K562 (cell line): ENCODE measurements around the gene PIGL. TPM values are rescaled to one million over a fixed set of nuclear protein-coding genes. Genes with fewer than 3 reads are reported as not detected.

Source experiments
- ARID1B ChIP-seq: fragments of 450-650 bp; IDR thresholded peaks from 2 replicates; pipeline ENCODE4 v1.6.1; 2016; ENCODE audit warnings: antibody characterized with exemption, mild to moderate bottlenecking, inconsistent platforms
- BRD4 ChIP-seq: fragments of 200-600 bp; sonication (generic); IDR thresholded peaks from 2 replicates; pipeline ENCODE4 v1.6.1; 2017; ENCODE audit warnings: inconsistent platforms
- CCNT2 ChIP-seq: IDR thresholded peaks from 2 replicates; pipeline ENCODE4 v1.6.1; 2011; ENCODE audit warnings: borderline replicate concordance, low read depth, mild to moderate bottlenecking, moderate library complexity, mixed read lengths, low read length; ENCODE audit not compliant: insufficient read length; ENCODE audit errors: extremely low read depth
- E2F6 ChIP-seq, 2 experiments: IDR thresholded peaks; 2 replicates each; pipeline ENCODE4 v1.6.1; 2011; ENCODE audit warnings: borderline replicate concordance in 1 of 2, control low read depth in 1 of 2, low read depth in 1 of 2, low read length in 1 of 2, mild to moderate bottlenecking in 1 of 2, mixed read lengths in 1 of 2, moderate library complexity in 1 of 2; ENCODE audit not compliant: insufficient read depth in 1 of 2, insufficient read length in 1 of 2, poor library complexity in 1 of 2, severe bottlenecking in 1 of 2; ENCODE audit errors: extremely low read depth in 1 of 2
- HMBOX1 ChIP-seq: sonication (generic); IDR thresholded peaks from 2 replicates; pipeline ENCODE4 v1.6.1; 2016
- HNRNPH1 ChIP-seq: fragments of 200-400 bp; formaldehyde crosslinking; optimal IDR thresholded peaks from 2 replicates; pipeline ENCODE3; 2017; ENCODE audit warnings: low read depth, mild to moderate bottlenecking, low read length, moderate library complexity
- MTA2 ChIP-seq: fragments of 450-650 bp; IDR thresholded peaks from 2 replicates; pipeline ENCODE4 v1.6.1; 2016; ENCODE audit warnings: low read depth
- NFRKB ChIP-seq: fragments of 450-650 bp; IDR thresholded peaks from 2 replicates; pipeline ENCODE4 v1.6.1; 2016; ENCODE audit warnings: low read depth
- PCBP2 ChIP-seq: fragments of 200-400 bp; formaldehyde crosslinking; IDR thresholded peaks from 2 replicates; pipeline ENCODE4 v1.6.1; 2018; ENCODE audit warnings: low read length, low read depth, mild to moderate bottlenecking, moderate library complexity; ENCODE audit not compliant: poor library complexity, severe bottlenecking
- PRMT5 ChIP-seq: sonication (generic); formaldehyde crosslinking; IDR thresholded peaks from 2 replicates; pipeline ENCODE4 v1.5.0; 2020; ENCODE audit warnings: missing genetic modification reagents
- RBM25 ChIP-seq: fragments of 200-400 bp; formaldehyde crosslinking; IDR thresholded peaks from 2 replicates; pipeline ENCODE4 v1.6.1; 2018; ENCODE audit warnings: low read length, low read depth, moderate library complexity; ENCODE audit not compliant: severe bottlenecking
- REST ChIP-seq, 2 experiments: fragments of 450-650 bp; formaldehyde crosslinking in 1 of 2; IDR thresholded peaks; 2 replicates each; pipeline versions ENCODE4 v1.4.0 to v1.6.1; 2014 to 2020; ENCODE audit warnings: mild to moderate bottlenecking in 2 of 2, borderline replicate concordance in 1 of 2, low read depth in 1 of 2
- STAT5B ChIP-seq: fragments of 250-450 bp; sonication (Bioruptor Pico); IDR thresholded peaks from 2 replicates; pipeline ENCODE4 v1.8.0; 2021; ENCODE audit warnings: mild to moderate bottlenecking, inconsistent platforms
- TFAP4 ChIP-seq: sonication (generic); formaldehyde crosslinking; IDR thresholded peaks from 2 replicates; pipeline ENCODE4 v1.8.0; 2022; ENCODE audit warnings: missing genetic modification reagents, mild to moderate bottlenecking, moderate library complexity, borderline replicate concordance
- ZNF75A ChIP-seq: fragments of 450-650 bp; formaldehyde crosslinking; IDR thresholded peaks from 2 replicates; pipeline ENCODE4 v1.4.0; 2020; ENCODE audit warnings: mild to moderate bottlenecking
- polyA plus RNA-seq, 8 experiments: library from polyadenylated mRNA; depleted of rRNA in 4 of 8; stranded (reverse) in 5 of 8; unstranded in 3 of 8; fragments of >200 nt; fragmentation: Nextera tagmentation in 2 of 8; fragmentation: Illumina TruSeq in 1 of 8; extraction: Ambion mirVana in 2 of 8; extraction: Trizol in 1 of 8; gene quantifications; 2 replicates each; pipeline versions ENCODE4 v1.2.1 to v1.2.3, GENCODE V29; 2011 to 2014; ENCODE audit warnings: inconsistent platforms in 1 of 8, missing spikeins in 1 of 8
- total RNA-seq, 7 experiments: library from RNA; depleted of rRNA in 6 of 7; stranded (reverse); fragments of >200 nt in 6 of 7; fragmentation: Illumina TruSeq in 2 of 7; extraction: Trizol in 2 of 7; gene quantifications; 2 replicates each; pipeline versions ENCODE4 v1.2.1 to v1.2.3, GENCODE V29; 2011 to 2021; ENCODE audit warnings: low replicate concordance in 1 of 7

Gene PIGL
- total and polyA plus RNA-seq, 9 of the 15 experiments (the other 6 are each of a cell fraction or from before 2014, with no cell fraction given): 19.9 to 55.3 (median 29.6) TPM

GRCh38 chr17:16288860-16289571 lies 72.0 kb downstream of the PIGL start (continued):
- TF ChIP-seq REST (IDR thresholded peaks at IDR 0.05; ENCODE audit: borderline replicate concordance): no peak
- no peak for TF ChIP-seq REST (CRISPR knock-in tag; IDR thresholded peaks at IDR 0.05; ENCODE audit: low read depth)
- TF ChIP-seq E2F6 (IDR thresholded peaks at IDR 0.05; ENCODE audit: borderline replicate concordance in 1 of 2, extremely low read depth in 1 of 2, insufficient read depth in 1 of 2, insufficient read length in 1 of 2, low read depth in 1 of 2, low read length in 1 of 2, poor library complexity in 1 of 2, severe bottlenecking in 1 of 2): no peak
- peak; percentile 92 for TF ChIP-seq CCNT2
- no peak for TF ChIP-seq PCBP2
- TF ChIP-seq ZNF75A (CRISPR knock-in tag): no peak
- no peak for TF ChIP-seq NFRKB
- TF ChIP-seq MTA2: 0 out of 2 replicates have a peak, but pooled peaks have one; percentile 15
- no peak for TF ChIP-seq TFAP4 (CRISPR knock-in tag)
- TF ChIP-seq HMBOX1: peak; percentile 51; the same call in 1 of the 2 replicates
- no peak for TF ChIP-seq BRD4
- TF ChIP-seq STAT5B (CRISPR knock-in tag): no peak
- peak; percentile 82 for TF ChIP-seq ARID1B
- no peak for TF ChIP-seq PRMT5 (CRISPR knock-in tag)
- TF ChIP-seq HNRNPH1: no peak
- no peak for TF ChIP-seq RBM25
